Activated CD4-positive, alpha-beta T cell treated with anti-CD3 and anti-CD28 coated beads, Interleukin-2, amount 50 U/mL, for 16 hours (primary cell): ENCODE data around the gene CLSTN3.

ENCODE experiments used
- DNase-seq: peaks from one replicate; pipeline ENCODE4 v3.0.0-alpha.2; 2020

The CLSTN3 gene

DNA sequence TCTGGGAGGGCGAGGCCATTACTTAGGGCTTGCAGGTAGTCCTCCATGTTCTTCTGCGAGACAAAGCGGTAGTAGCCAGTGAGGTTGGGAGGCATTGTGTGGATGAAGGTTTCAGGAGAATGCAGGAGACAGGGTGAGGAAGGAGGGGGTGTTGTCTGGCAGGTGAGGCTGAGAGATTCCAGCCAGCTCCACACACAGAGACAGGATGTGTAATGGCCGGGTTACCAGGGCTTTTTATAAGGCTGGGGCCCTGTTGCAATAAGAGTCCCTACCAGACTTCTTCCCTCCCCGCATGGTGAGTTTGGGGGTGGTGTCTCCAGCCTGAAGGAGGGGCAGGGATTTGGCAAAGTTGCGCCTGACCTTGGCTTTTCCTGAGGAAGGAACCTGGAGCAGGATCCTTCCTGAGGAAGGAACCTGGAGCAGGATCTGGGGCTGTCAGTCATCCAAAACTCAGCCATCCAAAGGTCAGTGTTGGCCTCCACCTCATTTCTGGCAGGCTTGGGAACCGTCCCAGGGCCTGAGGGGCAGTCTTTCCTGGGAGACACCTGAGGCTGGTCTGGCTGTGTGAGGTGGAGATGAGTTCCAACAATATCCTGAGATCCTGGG lies 1.4 kb upstream of the CLSTN3 start, which contains the start of gene RBP5:
Gene RBP5 (minus strand): TSS at position 209 of the 606 bp plus-strand sequence. CDS start 114 bp downstream, at position 95.
- no peak for DNase-seq

DNA sequence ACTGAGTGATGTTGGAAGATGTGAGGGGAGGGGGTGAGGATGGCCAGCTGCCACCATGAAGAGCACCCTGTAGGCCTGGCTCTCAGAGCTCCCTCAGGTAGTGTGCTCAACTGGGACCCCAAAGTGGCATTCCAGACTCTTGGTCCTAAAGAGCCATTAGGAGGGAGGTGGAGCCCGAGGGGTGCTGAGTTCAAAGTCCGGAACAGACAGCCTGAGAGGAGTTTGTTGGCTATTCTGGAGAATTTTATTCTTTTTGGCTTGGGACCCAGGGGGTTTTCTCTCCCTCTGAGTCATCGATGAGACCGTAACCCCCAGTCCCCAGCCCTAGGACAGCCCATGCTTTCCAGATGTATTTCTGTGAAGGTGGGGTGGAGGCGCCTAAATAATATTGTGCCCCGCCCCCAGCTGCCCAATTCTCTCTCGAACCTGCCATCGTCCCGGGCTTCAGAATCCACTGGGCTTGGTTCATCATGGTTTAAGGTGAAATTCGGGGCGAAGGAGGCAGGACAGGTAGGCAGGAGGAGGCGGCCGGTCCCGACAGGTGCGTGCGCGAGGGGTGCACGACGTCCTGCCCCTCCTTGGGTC lies 792 bp upstream of the CLSTN3 start:
- DNase-seq, result no peak

- peak; percentile 73 for DNase-seq
Measured at GRCh38 chr12:7130701-7131501, 730 bp downstream of the CLSTN3 start.

DNA sequence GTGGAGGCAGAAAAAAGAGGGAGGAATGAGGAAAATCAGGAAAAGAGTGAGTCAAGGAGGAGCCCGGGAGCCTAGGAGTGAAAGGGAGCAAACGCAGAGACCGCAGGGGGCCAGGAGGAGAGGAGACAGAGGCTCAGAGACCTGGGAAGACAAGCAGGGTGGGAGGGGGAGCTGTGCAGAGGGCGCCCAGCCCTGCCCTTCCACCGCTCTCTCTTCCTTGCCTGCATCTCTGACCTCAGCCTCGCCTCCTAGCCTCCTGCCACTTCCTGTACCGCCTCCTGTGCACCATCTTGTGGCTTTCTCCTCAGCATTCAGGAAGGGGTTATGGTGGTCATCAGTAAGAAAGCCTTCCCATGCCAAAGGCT lies 1.3 kb downstream of the CLSTN3 start:
- peak; percentile 71 for DNase-seq

- DNase-seq, result no peak
Measured at GRCh38 chr12:7134396-7135166, 4.4 kb downstream of the CLSTN3 start.

DNA sequence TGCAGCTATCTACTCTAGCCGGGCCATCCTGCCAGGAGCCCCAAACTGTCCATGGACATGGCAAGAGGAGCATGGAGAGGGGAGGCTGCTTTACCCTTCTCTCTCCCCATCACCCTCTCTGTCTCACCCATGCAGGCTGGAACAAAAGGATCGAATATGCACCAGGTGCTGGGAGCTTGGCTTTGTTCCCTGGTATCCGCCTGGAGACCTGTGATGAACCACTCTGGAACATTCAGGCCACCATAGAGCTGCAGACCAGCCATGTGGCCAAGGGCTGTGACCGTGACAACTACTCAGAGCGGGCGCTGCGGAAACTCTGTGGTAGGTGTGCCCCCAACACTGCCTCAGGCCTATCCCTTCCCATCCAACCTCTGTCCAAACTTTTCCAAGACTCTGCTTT lies 5.9 kb downstream of the CLSTN3 start:
- no peak for DNase-seq

- DNase-seq, result no peak
Measured at GRCh38 chr12:7136676-7137075, 6.5 kb downstream of the CLSTN3 start.

GRCh38 chr12:7137908-7138307 lies 7.7 kb downstream of the CLSTN3 start:
- no peak for DNase-seq

GRCh38 chr12:7139200-7139599 lies 9.0 kb downstream of the CLSTN3 start:
- no peak for DNase-seq

GRCh38 chr12:7141351-7142005 lies 11.3 kb downstream of the CLSTN3 start:
- no peak for DNase-seq

- peak; percentile 60 for DNase-seq
Measured at GRCh38 chr12:7142056-7142644, 12.0 kb downstream of the CLSTN3 start.

DNA sequence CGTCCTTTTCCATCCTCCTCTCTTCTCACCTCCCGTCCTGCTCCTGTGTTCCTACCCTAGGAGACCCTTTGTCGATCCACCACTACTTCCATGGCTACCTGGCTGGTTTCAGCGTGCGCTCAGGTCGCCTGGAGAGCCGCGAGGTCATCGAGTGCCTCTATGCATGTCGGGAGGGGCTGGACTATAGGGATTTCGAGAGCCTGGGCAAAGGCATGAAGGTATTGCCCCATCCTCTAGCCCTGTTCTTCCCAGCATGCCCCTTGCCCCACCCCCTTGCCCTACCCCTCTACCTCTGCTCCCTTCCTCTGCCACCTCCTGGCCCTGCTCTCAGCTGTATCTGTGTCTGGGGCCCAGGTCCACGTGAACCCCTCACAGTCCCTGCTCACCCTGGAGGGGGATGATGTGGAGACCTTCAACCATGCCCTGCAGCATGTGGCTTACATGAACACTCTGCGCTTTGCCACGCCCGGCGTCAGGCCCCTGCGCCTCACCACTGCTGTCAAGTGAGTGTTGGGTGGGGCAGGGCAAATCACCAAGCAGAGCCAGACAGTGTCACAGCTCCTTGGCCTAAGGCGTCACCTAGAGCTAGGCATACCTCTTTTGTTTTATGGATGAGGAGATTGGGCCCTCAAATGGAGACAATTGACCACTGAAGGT lies 12.8 kb downstream of the CLSTN3 start:
- DNase-seq, result no peak

GRCh38 chr12:7143564-7143963 lies 13.4 kb downstream of the CLSTN3 start:
- no peak for DNase-seq

- DNase-seq, result peak; percentile 32
Measured at GRCh38 chr12:7144414-7145120, 14.4 kb downstream of the CLSTN3 start.

DNA sequence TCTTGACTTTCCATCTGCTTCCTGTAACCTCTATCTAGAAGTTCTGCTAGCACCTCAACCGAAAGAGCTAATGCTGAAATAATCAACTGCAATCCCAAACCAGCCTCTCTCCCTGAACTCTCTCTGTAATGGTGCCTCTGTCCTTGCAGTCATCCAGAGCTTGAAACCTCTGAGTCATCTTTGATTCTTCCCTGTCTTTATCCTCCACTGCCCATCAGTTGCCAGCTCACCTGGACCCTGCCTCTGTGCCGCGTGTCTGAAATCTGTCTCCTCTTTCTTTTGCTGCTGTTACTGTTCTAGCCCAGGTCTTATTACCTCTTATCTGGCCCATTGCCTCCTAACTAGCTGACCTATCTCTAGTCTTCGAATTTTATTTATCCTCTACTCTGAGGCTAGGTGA lies 15.5 kb downstream of the CLSTN3 start:
- DNase-seq, result no peak

DNA sequence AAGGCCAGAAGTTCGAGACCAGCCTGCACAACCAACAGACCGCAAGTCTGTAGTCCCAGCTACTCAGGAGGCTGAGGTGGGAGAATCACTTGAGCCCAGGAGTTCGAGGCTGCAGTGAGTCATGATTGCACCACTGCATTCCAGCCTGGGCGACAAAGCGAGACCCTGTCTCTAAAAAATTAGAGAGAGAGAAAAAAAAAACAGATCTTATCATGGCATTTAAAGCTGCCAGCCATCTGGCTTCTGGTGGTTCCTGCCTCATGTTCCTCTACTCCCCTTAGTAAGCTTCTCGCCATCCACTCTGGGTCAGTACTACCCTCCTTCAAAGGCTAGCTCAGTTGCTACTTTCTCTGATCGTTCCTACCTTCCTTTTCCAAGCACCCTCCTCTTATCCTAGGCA lies 16.1 kb downstream of the CLSTN3 start:
- DNase-seq, result no peak

- no peak for DNase-seq
Measured at GRCh38 chr12:7146906-7147305, 16.7 kb downstream of the CLSTN3 start.

DNA sequence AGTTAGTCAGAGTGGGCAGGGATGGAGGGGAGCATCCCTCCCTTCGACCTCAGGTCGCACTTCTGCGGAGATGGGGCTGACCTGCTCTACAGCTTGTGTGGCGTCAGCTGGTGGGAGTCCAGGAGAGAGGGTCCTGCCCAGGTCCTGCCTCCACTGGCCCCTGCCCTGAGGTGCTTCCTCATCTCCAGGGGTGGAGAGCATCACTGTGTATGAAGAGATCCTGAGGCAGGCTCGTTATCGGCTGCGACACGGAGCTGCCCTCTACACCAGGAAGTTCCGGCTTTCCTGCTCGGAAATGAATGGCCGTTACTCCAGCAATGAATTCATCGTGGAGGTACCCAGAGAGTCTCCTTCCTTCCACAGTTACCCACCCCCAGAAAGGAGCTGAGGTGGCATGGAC lies 20.2 kb downstream of the CLSTN3 start:
- DNase-seq, result no peak

DNA sequence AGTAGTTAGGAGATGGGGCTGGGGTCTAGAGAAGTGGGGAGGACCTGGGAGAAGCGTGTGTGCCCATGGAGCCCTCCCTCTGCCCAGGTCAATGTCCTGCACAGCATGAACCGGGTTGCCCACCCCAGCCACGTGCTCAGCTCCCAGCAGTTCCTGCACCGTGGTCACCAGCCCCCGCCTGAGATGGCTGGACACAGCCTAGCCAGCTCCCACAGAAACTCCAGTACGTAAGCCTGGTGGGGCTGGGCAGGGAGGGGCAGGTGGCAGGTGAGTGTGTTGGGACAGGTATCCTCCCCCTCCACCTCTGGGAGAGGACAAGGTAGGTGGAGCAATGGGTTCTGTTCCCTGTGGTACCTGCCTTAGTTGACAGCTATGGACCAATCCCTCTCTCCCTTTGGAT lies 20.7 kb downstream of the CLSTN3 start:
- DNase-seq, result no peak

DNA sequence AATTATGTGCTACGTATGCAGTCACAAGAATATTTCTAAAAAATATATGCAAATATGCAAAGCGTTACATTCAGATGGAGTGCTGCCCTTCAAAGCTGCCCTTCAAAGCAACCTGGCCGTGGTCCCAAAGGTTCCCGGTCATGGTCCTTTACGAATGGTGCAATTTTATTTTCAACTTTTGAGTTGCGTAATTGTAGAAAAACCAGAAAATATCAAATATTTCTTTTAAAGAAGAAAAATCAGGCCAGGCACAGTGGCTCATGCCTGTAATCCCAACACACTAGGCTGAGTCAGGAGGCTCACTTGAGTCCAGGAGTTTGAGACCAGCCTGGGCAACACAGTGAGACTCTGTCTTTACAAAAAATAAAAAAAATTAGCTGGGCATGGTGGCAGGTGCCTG lies 21.4 kb downstream of the CLSTN3 start:
- no peak for DNase-seq

DNA sequence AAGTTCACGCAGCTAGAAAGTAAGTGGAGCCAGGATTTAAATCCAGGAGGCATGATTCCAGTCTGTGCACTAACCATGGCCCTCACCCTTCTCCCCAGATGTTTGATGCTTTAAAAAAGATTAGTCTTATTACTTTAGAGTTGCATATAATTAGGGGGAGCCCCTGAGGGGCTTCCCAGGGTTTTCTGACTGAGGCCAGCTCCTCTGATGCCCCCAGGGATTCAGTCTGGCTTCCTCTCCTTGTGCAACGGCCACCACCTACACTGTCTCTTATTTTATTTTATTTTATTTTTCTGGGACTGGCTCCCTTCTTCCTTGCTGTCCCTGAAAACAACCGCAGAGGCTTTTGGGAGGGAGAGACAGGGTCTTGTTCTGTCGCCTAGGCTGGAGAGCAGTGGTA lies 22.6 kb downstream of the CLSTN3 start:
- no peak for DNase-seq
